NCI-H748 (cell line): ENCODE measurements around the gene DACH2.
A peak's percentile ranks its signal among the peaks of the same experiment; 100 is the strongest.
"Not testable (repeated sequence)": the region's sequence is repeated elsewhere in the genome, so short reads cannot be mapped to it uniquely, and the experiment has no call there.

ENCODE experiments used
- DNase-seq: peaks from one replicate; lab custom pipeline; 2025; ENCODE audit not compliant: unreplicated experiment; lab: John Stamatoyannopoulos, UW

The DACH2 gene

GRCh38 chrX:86148024-86148511 lies at the start of gene DACH2:
Gene DACH2 (plus strand): TSS chrX:86148451.
- DNase-seq, result peak; percentile 96

- DNase-seq, result no peak
These were observed 45.9 kb upstream of the DACH2 start for GRCh38 chrX:86102341-86102740.

- DNase-seq, result no peak
These were observed 45.2 kb upstream of the DACH2 start for GRCh38 chrX:86103061-86103460.

- no peak for DNase-seq
These were observed 43.7 kb upstream of the DACH2 start for GRCh38 chrX:86104526-86104925.

- DNase-seq, result no peak
These were observed 26.3 kb upstream of the DACH2 start for GRCh38 chrX:86121916-86122315.

GRCh38 chrX:86133761-86134160 lies 14.5 kb upstream of the DACH2 start:
- peak; percentile 21 for DNase-seq

GRCh38 chrX:86137071-86137470 lies 11.2 kb upstream of the DACH2 start:
- no peak for DNase-seq

GRCh38 chrX:86141786-86142185 lies 6.5 kb upstream of the DACH2 start:
- DNase-seq, result no peak

GRCh38 chrX:86146102-86146501 lies 2.1 kb upstream of the DACH2 start:
- DNase-seq, result no peak

- DNase-seq, result peak; percentile 65
These were observed 343 bp downstream of the DACH2 start for GRCh38 chrX:86148594-86148993.

GRCh38 chrX:86149119-86149518 lies 868 bp downstream of the DACH2 start:
- peak; percentile 43 for DNase-seq

- DNase-seq, result peak; percentile 31
These were observed 6.3 kb downstream of the DACH2 start for GRCh38 chrX:86154553-86154952.

GRCh38 chrX:86171366-86171765 lies 23.1 kb downstream of the DACH2 start:
- peak; percentile 67 for DNase-seq

GRCh38 chrX:86178906-86179305 lies 30.7 kb downstream of the DACH2 start:
- DNase-seq, result no peak

GRCh38 chrX:86181325-86181724 lies 33.1 kb downstream of the DACH2 start:
- not testable (repeated sequence) for DNase-seq

GRCh38 chrX:86192827-86193226 lies 44.6 kb downstream of the DACH2 start:
- DNase-seq, result no peak

- no peak for DNase-seq
These were observed 46.5 kb downstream of the DACH2 start for GRCh38 chrX:86194758-86195157.

- DNase-seq, result no peak
These were observed 47.1 kb downstream of the DACH2 start for GRCh38 chrX:86195343-86195742.

- no peak for DNase-seq
These were observed 49.6 kb downstream of the DACH2 start for GRCh38 chrX:86197815-86198214.

GRCh38 chrX:86210772-86211171 lies 62.5 kb downstream of the DACH2 start:
- no peak for DNase-seq

- DNase-seq, result no peak
These were observed 67.0 kb downstream of the DACH2 start for GRCh38 chrX:86215260-86215659.

GRCh38 chrX:86237482-86237881 lies 89.2 kb downstream of the DACH2 start:
- no peak for DNase-seq

GRCh38 chrX:86241547-86241946 lies 93.3 kb downstream of the DACH2 start:
- no peak for DNase-seq

GRCh38 chrX:86263526-86263925 lies 115.3 kb downstream of the DACH2 start:
- no peak for DNase-seq
